GM23338 (cell line): Measurements from ENCODE around the gene SRF. TPM values are rescaled to one million over a fixed set of nuclear protein-coding genes. Genes with fewer than 3 reads are reported as not detected.

ENCODE experiments used
- ATAC-seq: fragments of 200-7000 bp; cut with Tn5 transposase; 3 replicates; pipeline ENCODE4 v1.9.1; 2020
- DNase-seq: peaks from one replicate; pipeline ENCODE4 v3.0.0-alpha.2; 2015; ENCODE audit warnings: low spot score
- H2AFZ ChIP-seq: fragments of 200-600 bp; sonication (generic); 2 replicates; pipeline ENCODE4 v1.8.0; 2016; ENCODE audit warnings: antibody characterized with exemption, mild to moderate bottlenecking, moderate library complexity
- H3F3A ChIP-seq: fragments of 200-600 bp; sonication (generic); replicated peaks from 2 replicates; pipeline ENCODE4 v1.8.0; 2017; ENCODE audit warnings: antibody characterized with exemption, mixed run types, low read depth
- H3K27ac ChIP-seq: fragments of 200-600 bp; sonication (generic); 2 replicates; pipeline ENCODE4 v1.6.1; 2016; ENCODE audit warnings: low read depth
- H3K27me3 ChIP-seq: fragments of 200-600 bp; sonication (generic); 2 replicates; pipeline ENCODE4 v1.8.0; 2016; ENCODE audit warnings: mild to moderate bottlenecking, mixed run types, moderate library complexity; ENCODE audit not compliant: insufficient read depth
- H3K36me3 ChIP-seq: fragments of 200-600 bp; sonication (generic); 2 replicates; pipeline ENCODE4 v1.8.0; 2016; ENCODE audit warnings: mild to moderate bottlenecking; ENCODE audit not compliant: insufficient read depth
- H3K4me1 ChIP-seq: fragments of 200-600 bp; sonication (generic); 2 replicates; pipeline ENCODE4 v1.8.0; 2016; ENCODE audit warnings: mild to moderate bottlenecking, moderate library complexity; ENCODE audit not compliant: insufficient read depth
- H3K4me2 ChIP-seq: fragments of 200-600 bp; sonication (generic); 2 replicates; pipeline ENCODE4 v1.7.1; 2017; ENCODE audit warnings: mixed run types
- H3K4me3 ChIP-seq: fragments of 200-600 bp; sonication (generic); 2 replicates; pipeline ENCODE4 v1.6.1; 2016; ENCODE audit warnings: mixed run types
- H3K79me2 ChIP-seq: fragments of 200-600 bp; sonication (generic); replicated peaks from 2 replicates; pipeline ENCODE4 v1.8.0; 2017; ENCODE audit warnings: mild to moderate bottlenecking; ENCODE audit not compliant: insufficient read depth
- H3K9me2 ChIP-seq: fragments of 200-600 bp; sonication (generic); 2 replicates; pipeline ENCODE4 v1.8.0; 2017; ENCODE audit not compliant: insufficient read depth
- H4K20me1 ChIP-seq: fragments of 200-600 bp; sonication (generic); replicated peaks from 2 replicates; pipeline ENCODE4 v1.8.0; 2017; ENCODE audit warnings: mild to moderate bottlenecking; ENCODE audit not compliant: insufficient read depth
- H3K27ac Mint-ChIP-seq: 2 replicates; pipeline ENCODE4 v1.8.0; 2020; ENCODE audit warnings: inconsistent platforms, mild to moderate bottlenecking, moderate library complexity, mixed read lengths
- H3K27me3 Mint-ChIP-seq: 3 replicates; pipeline ENCODE4 v1.8.0; 2022; ENCODE audit warnings: low read depth, mild to moderate bottlenecking, moderate library complexity, mixed read lengths, inconsistent platforms; ENCODE audit not compliant: insufficient read depth, poor library complexity
- H3K36me3 Mint-ChIP-seq: 3 replicates; pipeline ENCODE4 v1.8.0; 2021; ENCODE audit warnings: low read depth, mild to moderate bottlenecking, inconsistent platforms, moderate library complexity, mixed read lengths
- H3K4me1 Mint-ChIP-seq: 3 replicates; pipeline ENCODE4 v1.8.0; 2020; ENCODE audit warnings: mild to moderate bottlenecking, inconsistent platforms, mixed read lengths
- H3K4me3 Mint-ChIP-seq: 3 replicates; pipeline ENCODE4 v1.8.0; 2021; ENCODE audit warnings: moderate library complexity, mild to moderate bottlenecking, inconsistent platforms, mixed read lengths
- H3K9me3 Mint-ChIP-seq: 3 replicates; pipeline ENCODE4 v1.8.0; 2020; ENCODE audit warnings: moderate library complexity, mild to moderate bottlenecking, inconsistent platforms, mixed read lengths
- CTCF ChIP-seq, 2 experiments: fragments of 200-600 bp in 1 of 2; sonication (generic) in 1 of 2; conservative IDR thresholded peaks; 2 replicates each; pipeline versions ENCODE4 v1.5.1 to v1.6.1; 2016 to 2017; ENCODE audit warnings: antibody characterized with exemption in 2 of 2, low read depth in 2 of 2, mild to moderate bottlenecking in 2 of 2, moderate library complexity in 1 of 2
- NANOG ChIP-seq: IDR thresholded peaks from 2 replicates; pipeline ENCODE4 v1.6.1; 2016; ENCODE audit warnings: antibody characterized with exemption, borderline replicate concordance
- REST ChIP-seq: IDR thresholded peaks from one replicate; pipeline ENCODE4 v1.6.1; 2018; ENCODE audit warnings: antibody characterized with exemption; ENCODE audit not compliant: unreplicated experiment
- STAT1 ChIP-seq: IDR thresholded peaks from one replicate; pipeline ENCODE4 v1.6.1; 2016; ENCODE audit warnings: antibody characterized with exemption; ENCODE audit not compliant: unreplicated experiment
- ZNF331 ChIP-seq: fragments of 250-450 bp; sonication (Bioruptor Pico); IDR thresholded peaks from 2 replicates; pipeline ENCODE4 v1.5.0; 2020; ENCODE audit warnings: low read depth, mild to moderate bottlenecking, moderate library complexity
- polyA plus RNA-seq: library from polyadenylated mRNA; unstranded; fragments of >200 nt; fragmentation: Nextera tagmentation; extraction: Ambion mirVana; gene quantifications from 2 replicates; pipeline ENCODE4 v1.2.1, GENCODE V29; 2016
- total RNA-seq: library from RNA; depleted of rRNA; stranded (reverse); fragments of >200 nt; shearing (Covaris generic); gene quantifications from 2 replicates; pipeline ENCODE4 v1.2.3, GENCODE V29; 2014

SRF gene
- total and polyA plus RNA-seq, 2 experiments from 2014 or later, result 9.9 to 54.9 TPM

GRCh38 chr6:43128926-43129325, 42.1 kb upstream of the SRF start:
- no peak overlapping the region for H3K27ac Mint-ChIP-seq
- no peak overlapping the region for H3K4me2 ChIP-seq

GRCh38 chr6:43129434-43130194, 41.5 kb upstream of the SRF start:
- Mint-ChIP-seq H3K4me3 (no peak overlapping the region), H3K36me3 (peaks cover 27% of the 10 kb centered on the region), H3K9me3 (no peaks in the 10 kb centered on the region; the same call in 2 of the 3 replicates), H3K27me3 (peaks cover 17% of the 10 kb centered on the region), H3K4me1 (peaks cover 23% of the 10 kb centered on the region), H3K27ac (no peak overlapping the region)
- Histone ChIP-seq H3K9me2 (no peaks in the 10 kb centered on the region), H3K4me1 (no peaks in the 10 kb centered on the region; the same call in 1 of the 2 replicates), H3K4me3 (no peak overlapping the region), H3K36me3 (no peaks in the 10 kb centered on the region), H3F3A (no peaks in the 10 kb centered on the region), H4K20me1 (no peaks in the 10 kb centered on the region; the same call in 1 of the 2 replicates), H3K27ac (peak overlapping the region; percentile 74; the same call in 1 of the 2 replicates), H2AFZ (no peak overlapping the region), H3K27me3 (no peaks in the 10 kb centered on the region), H3K79me2 (peaks cover 35% of the 10 kb centered on the region), H3K4me2 (no peak overlapping the region)
- TF ChIP-seq STAT1 (no peak), CTCF (conservative IDR thresholded peaks at IDR 0.05; ENCODE audit: low read depth in 2 of 2) (peak; percentile 65 to 88)
- ATAC-seq, result peak; percentile 88
- DNase-seq, result peak; percentile 79

More at GRCh38 chr6:43128926-43129325, 42.1 kb upstream of the SRF start:
- H3K27me3 ChIP-seq, result no peaks in the 10 kb centered on the region
- DNase-seq (no peak), ATAC-seq (no peak)
- H3K4me1 ChIP-seq, result peaks cover 2% of the 10 kb centered on the region
- no peaks in the 10 kb centered on the region; the same call in 1 of the 2 replicates for H4K20me1 ChIP-seq
- Mint-ChIP-seq H3K4me3 (no peak overlapping the region), H3K27me3 (peaks cover 21% of the 10 kb centered on the region), H3K36me3 (peaks cover 27% of the 10 kb centered on the region), H3K9me3 (no peaks in the 10 kb centered on the region; the same call in 2 of the 3 replicates), H3K4me1 (peaks cover 26% of the 10 kb centered on the region)
- no peak for TF ChIP-seq NANOG
- TF ChIP-seq ZNF331, result no peak
- TF ChIP-seq REST, result no peak
- no peaks in the 10 kb centered on the region for H3F3A ChIP-seq
- no peak overlapping the region for H3K4me3 ChIP-seq
- no peak overlapping the region for H3K27ac ChIP-seq
- H2AFZ ChIP-seq, result no peak overlapping the region
- H3K9me2 ChIP-seq, result no peaks in the 10 kb centered on the region
- no peaks in the 10 kb centered on the region for H3K36me3 ChIP-seq
- peaks cover 42% of the 10 kb centered on the region for H3K79me2 ChIP-seq
